ENCODE results near the gene KCNH3.

- TF ChIP-seq CTCF (IDR thresholded peaks at IDR 0.05) (no peak), EZH2 (IDR thresholded peaks at IDR 0.05) (no peak)
These were observed 19.7 kb downstream of the KCNH3 start for GRCh38 chr12:49558526-49558925.

All from neural progenitor cell (in vitro differentiated cells).